ENCODE measurements around the gene ABCA4.

DNA sequence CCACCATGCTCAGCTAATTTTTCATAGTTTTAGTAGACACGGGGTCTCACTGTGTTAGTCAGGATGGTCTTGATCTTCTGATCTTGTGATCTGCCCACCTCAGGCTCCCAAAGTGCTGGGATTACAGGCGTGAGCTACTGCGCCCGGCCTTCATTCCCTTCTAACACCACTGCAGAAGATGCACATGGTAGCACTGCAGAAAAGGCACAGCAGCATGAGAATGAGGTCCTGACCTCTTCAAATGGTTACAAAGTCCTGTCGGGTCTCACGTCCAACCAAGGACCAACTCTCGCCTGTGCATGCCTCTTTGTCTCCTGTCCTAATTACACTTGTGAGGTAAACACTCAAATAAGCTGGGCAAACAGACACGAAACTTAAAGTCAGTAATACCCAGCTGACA, 128.8 kb downstream of the ABCA4 start:
- TF ChIP-seq POLR2A (IDR thresholded peaks at IDR 0.05; ENCODE audit: low read length) (no peak), GATA1 (IDR thresholded peaks at IDR 0.05; ENCODE audit: low read depth, low read length) (no peak)
